SJCRH30 (cell line): ENCODE measurements around the gene SLC35F3. TPM values are rescaled to one million over a fixed set of nuclear protein-coding genes. Genes with fewer than 3 reads are reported as not detected.
"Not testable (repeated sequence)": the region's sequence is repeated elsewhere in the genome, so short reads cannot be mapped to it uniquely, and the experiment has no call there.

Source experiments
- DNase-seq, 2 experiments: peaks; one replicate each; pipeline ENCODE4 v3.0.0-alpha.2; 2015 to 2020
- H3K27ac ChIP-seq: fragments of 250-450 bp; sonication (Bioruptor Pico); 2 replicates; pipeline ENCODE4 v1.5.1; 2020; ENCODE audit warnings: mild to moderate bottlenecking, moderate library complexity
- H3K27me3 ChIP-seq: fragments of 250-450 bp; sonication (Bioruptor Pico); 2 replicates; pipeline ENCODE4 v1.5.1; 2020; ENCODE audit warnings: mild to moderate bottlenecking, moderate library complexity
- H3K36me3 ChIP-seq: fragments of 250-450 bp; sonication (Bioruptor Pico); 2 replicates; pipeline ENCODE4 v1.5.1; 2020; ENCODE audit warnings: mild to moderate bottlenecking, moderate library complexity
- H3K4me1 ChIP-seq: fragments of 250-450 bp; sonication (Bioruptor Pico); 2 replicates; pipeline ENCODE4 v1.5.1; 2020; ENCODE audit warnings: mild to moderate bottlenecking, moderate library complexity
- H3K4me3 ChIP-seq: fragments of 250-450 bp; sonication (Bioruptor Pico); 2 replicates; pipeline ENCODE4 v1.5.1; 2020; ENCODE audit warnings: mild to moderate bottlenecking, moderate library complexity
- H3K9me3 ChIP-seq: fragments of 250-450 bp; sonication (Bioruptor Pico); replicated peaks from 2 replicates; pipeline ENCODE4 v1.5.1; 2020; ENCODE audit warnings: mild to moderate bottlenecking, moderate library complexity
- total RNA-seq: library from RNA; depleted of rRNA; stranded (reverse); fragments of >200 nt; shearing (Covaris generic); gene quantifications from 2 replicates; pipeline ENCODE4 v1.2.3, GENCODE V29; 2014

Gene SLC35F3
- total RNA-seq, 1 experiment from 2014 or later: not detected

DNA sequence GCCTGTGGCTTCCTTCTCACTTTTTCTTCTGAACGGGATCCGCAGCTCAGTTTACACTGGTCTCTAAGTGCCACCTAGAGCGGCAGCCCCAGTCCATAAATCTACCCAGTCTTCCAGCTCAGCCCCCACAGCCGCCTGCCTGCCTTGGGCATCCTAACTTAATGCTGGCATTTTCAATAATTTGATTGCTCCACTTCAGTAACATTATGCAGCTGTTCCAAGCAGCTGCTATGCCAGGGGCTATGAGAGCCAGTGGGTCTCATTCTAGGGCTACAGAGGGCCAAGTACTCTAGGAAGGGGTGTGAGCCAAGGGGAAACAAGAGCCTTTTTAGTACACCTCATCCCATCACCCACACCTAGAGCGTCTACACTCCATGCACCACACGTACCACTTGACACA lies 420.3 kb downstream of the SLC35F3 start:
- no peak overlapping the region for H3K4me3 ChIP-seq
- H3K9me3 ChIP-seq: no peaks in the 10 kb centered on the region
- no peaks in the 10 kb centered on the region for H3K27me3 ChIP-seq
- peaks cover 4% of the 10 kb centered on the region; the same call in 1 of the 2 replicates for H3K4me1 ChIP-seq
- DNase-seq: peak; percentile 19 to 58
- no peak overlapping the region for H3K27ac ChIP-seq
- no peaks in the 10 kb centered on the region for H3K36me3 ChIP-seq

DNA sequence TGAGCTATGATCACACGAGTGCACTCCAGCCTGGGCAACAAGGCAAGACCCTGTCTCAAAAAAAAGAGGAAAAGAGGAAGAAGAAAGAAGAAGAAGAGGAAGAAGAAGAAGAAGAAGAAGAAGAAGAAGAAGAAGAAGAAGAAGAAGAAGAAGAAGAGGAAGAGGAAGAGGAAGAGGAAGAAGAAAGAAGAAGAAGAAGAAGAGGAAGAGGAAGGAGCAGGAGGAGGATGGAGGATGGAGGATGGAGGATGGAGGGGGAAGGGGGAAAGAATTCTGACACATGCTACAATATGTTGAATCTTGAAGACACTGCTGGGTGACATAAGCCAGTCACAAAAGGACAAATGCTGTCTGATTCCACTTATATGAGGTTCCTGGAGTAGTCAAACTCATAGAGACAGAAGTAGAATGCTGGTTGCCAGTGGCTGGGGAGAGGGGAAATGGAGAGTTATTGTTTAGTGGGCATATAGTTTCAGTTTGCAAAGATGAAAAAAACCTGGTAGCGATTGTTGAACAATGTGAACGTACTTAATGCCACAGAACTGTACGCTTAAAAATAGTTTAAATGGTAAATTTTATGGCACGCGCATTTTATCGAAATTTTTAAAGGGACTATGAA lies 421.5 kb downstream of the SLC35F3 start:
- Histone ChIP-seq H3K27ac (no peak overlapping the region), H3K36me3 (no peaks in the 10 kb centered on the region), H3K4me1 (peaks cover 4% of the 10 kb centered on the region; the same call in 1 of the 2 replicates), H3K4me3 (no peak overlapping the region), H3K27me3 (no peaks in the 10 kb centered on the region), H3K9me3 (no peaks in the 10 kb centered on the region)
- DNase-seq: no peak

DNA sequence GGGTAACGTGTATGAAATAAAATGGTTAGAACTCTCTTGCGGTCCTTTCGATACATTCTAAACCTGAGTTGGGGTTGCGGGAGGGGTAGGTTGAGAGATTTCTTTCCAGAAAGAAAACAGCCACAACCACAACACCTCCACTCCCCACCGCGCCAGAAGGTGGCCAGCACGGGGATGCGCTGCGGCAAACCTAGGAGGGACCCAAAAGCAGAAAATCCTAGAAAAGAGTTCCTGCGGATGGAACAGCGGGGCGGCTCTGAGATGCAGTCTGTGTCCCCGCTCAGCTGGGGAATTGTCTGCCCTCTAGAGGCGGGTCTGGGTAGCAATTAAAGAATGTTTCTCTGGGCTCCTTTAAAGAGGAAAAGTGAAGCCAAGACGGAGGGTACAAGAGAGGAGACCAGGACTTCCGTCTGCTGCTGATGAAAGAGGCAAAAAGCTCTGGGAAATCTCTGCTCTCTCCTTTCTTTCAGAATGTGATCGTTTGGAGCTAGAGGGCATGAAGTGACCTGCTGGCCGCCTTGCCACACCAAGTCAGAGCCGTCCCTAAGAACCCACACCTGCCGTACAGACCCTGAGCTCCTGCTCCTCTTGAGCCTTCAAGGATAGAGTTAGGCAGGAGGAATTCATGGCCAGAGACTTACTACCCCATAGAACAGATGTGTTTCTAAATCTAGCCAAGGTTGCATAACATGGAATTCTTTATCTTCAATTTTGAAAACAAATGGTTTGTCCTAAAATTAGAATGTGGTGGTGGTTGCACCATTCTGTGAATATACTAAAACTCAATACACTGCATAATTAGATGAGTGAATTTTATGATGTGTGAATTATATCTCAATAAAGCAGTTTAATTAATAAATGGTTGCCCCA lies 422.3 kb downstream of the SLC35F3 start:
- H3K36me3 ChIP-seq: no peaks in the 10 kb centered on the region
- no peaks in the 10 kb centered on the region for H3K27me3 ChIP-seq
- no peaks in the 10 kb centered on the region for H3K9me3 ChIP-seq
- H3K4me1 ChIP-seq: peaks cover 4% of the 10 kb centered on the region; the same call in 1 of the 2 replicates
- H3K27ac ChIP-seq: no peak overlapping the region
- DNase-seq: peak; percentile 50 to 69
- H3K4me3 ChIP-seq: no peak overlapping the region

DNA sequence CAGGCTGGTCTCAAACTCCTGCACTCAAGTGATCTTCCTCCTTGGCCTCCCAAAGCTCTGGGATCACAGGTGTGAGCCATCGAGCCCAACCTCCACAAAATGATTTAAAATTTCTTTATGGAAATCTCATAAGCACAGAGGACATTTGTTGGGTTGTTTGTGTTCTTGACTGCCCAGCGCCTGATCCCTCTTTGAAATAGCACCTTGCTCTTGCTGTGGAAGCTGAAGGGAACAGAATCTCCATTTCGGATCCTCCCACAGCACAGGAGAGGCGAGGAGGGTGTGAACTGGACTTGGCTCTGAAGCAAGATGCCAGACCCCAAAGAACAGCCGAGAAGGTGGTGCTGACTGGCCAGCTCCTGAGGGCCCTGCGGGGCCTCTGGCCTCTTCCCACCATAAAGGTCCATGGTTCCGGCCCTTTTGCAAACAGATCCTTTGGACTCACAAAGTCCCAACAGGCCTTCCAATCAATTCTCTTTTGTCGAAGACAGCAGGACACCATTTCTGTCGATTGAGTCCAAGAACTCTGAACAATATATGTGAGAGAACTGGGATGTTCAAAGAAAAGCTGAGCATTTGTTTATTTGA lies 423.2 kb downstream of the SLC35F3 start:
- Histone ChIP-seq H3K4me1 (peaks cover 4% of the 10 kb centered on the region; the same call in 1 of the 2 replicates), H3K9me3 (no peaks in the 10 kb centered on the region), H3K4me3 (no peak overlapping the region), H3K27me3 (no peaks in the 10 kb centered on the region), H3K27ac (no peak overlapping the region), H3K36me3 (no peaks in the 10 kb centered on the region)
- DNase-seq: no peak

DNA sequence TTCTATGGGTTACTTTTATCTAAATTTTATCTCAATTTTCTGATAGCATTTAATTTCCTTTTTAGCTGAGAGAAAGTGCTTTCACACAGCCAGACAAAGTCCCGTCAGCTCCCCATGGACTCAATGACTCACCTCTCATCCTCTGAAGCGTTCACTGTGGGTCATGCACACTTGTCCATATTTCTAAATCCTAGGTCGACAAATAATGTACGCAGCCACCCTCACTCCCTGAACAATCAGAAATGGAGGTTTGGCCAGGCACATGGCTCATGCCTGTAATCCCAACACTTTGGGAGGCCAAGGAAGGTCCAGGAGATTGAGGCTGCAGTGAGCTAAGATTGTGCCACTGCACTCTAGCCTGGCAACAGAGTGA lies 426.4 kb downstream of the SLC35F3 start:
- no peak overlapping the region for H3K27ac ChIP-seq
- no peaks in the 10 kb centered on the region for H3K4me1 ChIP-seq
- no peaks in the 10 kb centered on the region for H3K36me3 ChIP-seq
- H3K9me3 ChIP-seq: no peaks in the 10 kb centered on the region
- H3K4me3 ChIP-seq: no peak overlapping the region
- H3K27me3 ChIP-seq: no peaks in the 10 kb centered on the region
- DNase-seq: no peak

DNA sequence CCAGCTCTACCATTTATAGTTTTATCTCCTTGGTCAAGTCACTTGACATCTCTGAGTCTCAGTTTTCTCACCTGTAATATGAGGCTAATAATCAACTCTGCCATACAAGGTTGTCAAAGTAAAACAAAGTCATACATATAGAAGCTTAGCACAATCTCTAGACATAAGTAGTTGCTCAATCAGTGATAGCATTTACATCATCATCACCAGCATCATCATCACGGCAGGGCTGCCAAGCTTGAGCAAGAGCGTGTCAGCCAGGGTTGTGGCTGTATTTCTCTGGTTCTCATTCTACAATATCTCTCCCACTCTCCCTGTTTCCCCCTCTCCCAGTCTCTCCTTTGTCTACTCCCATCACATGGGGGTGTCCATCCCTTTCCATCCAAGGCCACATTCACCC lies 427.0 kb downstream of the SLC35F3 start:
- no peak for DNase-seq
- no peak overlapping the region for H3K4me3 ChIP-seq
- H3K36me3 ChIP-seq: no peaks in the 10 kb centered on the region
- H3K27ac ChIP-seq: no peak overlapping the region
- 0 out of 2 replicates have a peak, but pooled peaks cover 3% of the 10 kb centered on the region for H3K9me3 ChIP-seq
- H3K27me3 ChIP-seq: no peaks in the 10 kb centered on the region
- no peaks in the 10 kb centered on the region for H3K4me1 ChIP-seq

DNA sequence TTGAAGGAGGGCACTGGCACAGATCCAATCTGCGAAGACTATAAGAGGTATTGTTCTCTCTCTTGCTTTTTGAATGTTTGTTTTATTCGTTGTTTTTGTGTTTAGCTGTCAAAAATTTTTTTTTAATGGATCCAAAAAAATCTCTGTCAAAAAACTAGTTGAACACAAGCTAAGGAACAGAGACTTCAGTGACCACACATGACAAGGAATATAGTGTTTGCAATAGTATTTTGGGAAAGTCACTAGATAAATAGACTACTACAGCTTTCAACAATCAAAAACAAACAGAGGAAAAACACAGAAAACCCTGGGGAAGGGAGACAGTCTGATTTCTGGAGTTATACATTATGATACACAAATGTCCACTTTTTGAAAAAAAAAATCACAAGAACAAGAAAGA lies 431.9 kb downstream of the SLC35F3 start:
- H3K4me3 ChIP-seq: no peak overlapping the region
- no peak overlapping the region for H3K27ac ChIP-seq
- H3K4me1 ChIP-seq: no peaks in the 10 kb centered on the region
- H3K36me3 ChIP-seq: no peaks in the 10 kb centered on the region
- no peak for DNase-seq
- H3K27me3 ChIP-seq: no peaks in the 10 kb centered on the region
- H3K9me3 ChIP-seq: 0 out of 2 replicates have a peak, but pooled peaks cover 3% of the 10 kb centered on the region

DNA sequence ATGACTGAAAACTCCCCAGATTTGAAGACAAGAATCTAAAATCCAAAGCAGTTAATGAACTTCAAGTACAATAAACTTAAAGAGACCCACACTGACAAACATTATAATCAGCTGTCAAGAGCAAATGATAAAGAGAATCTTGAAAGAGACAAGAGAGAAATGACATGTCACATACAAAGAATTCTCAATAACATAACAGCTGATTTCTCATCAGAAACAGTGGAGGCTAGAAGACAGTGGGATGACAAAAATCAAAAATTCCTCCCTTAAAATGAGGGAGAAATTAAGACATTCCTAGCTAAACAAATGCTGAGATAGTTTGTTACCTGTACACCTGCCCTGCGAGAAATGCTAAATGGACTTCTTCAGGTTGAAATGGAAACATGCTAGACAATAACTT lies 432.8 kb downstream of the SLC35F3 start:
- Histone ChIP-seq H3K4me1 (no peaks in the 10 kb centered on the region), H3K9me3 (0 out of 2 replicates have a peak, but pooled peaks cover 3% of the 10 kb centered on the region), H3K27ac (no peak overlapping the region), H3K27me3 (no peaks in the 10 kb centered on the region), H3K4me3 (no peak overlapping the region), H3K36me3 (no peaks in the 10 kb centered on the region)
- no peak for DNase-seq

DNA sequence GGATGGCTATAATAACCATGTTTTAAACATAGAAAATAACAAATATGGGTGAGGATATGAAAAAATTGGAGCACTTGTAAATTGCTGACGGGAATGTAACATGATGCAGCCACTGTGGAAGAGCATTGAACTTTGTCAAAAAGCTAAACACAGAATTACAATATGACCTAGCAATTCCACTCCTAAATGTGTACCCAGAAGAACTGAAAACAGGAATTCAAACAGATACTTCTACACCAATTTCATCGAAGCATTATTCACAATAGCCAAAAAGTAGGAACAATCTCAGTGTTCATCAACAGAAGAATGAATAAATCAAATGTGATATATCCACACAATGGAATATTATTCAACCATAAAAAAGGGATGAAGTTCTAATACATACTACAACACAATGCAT lies 436.1 kb downstream of the SLC35F3 start:
- Histone ChIP-seq H3K27ac (no peak overlapping the region), H3K36me3 (no peaks in the 10 kb centered on the region), H3K9me3 (0 out of 2 replicates have a peak, but pooled peaks cover 3% of the 10 kb centered on the region), H3K27me3 (no peaks in the 10 kb centered on the region), H3K4me3 (no peak overlapping the region), H3K4me1 (no peaks in the 10 kb centered on the region)
- DNase-seq: no peak

DNA sequence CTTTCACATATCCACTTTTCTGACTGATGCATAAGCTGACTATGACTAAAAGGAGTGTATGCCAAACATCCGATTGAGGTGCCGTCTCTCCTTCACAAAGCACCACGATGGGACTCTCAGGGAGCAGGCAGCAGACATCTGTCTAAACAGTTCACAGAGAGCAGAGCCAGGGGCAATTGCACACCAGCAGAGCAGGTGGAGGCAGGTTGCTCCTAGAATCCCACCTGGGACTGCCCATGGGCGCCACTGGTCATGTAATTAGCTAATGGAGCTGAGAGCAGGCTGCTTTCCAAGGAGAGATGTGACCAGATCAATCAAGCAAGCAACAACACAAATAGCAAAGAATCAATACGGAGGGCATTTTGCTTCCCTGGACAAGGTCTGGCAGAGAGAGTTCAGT lies 438.3 kb downstream of the SLC35F3 start:
- Histone ChIP-seq H3K36me3 (no peaks in the 10 kb centered on the region), H3K9me3 (no peaks in the 10 kb centered on the region), H3K4me1 (no peaks in the 10 kb centered on the region), H3K27me3 (no peaks in the 10 kb centered on the region), H3K4me3 (no peak overlapping the region), H3K27ac (no peak overlapping the region)
- DNase-seq: no peak

DNA sequence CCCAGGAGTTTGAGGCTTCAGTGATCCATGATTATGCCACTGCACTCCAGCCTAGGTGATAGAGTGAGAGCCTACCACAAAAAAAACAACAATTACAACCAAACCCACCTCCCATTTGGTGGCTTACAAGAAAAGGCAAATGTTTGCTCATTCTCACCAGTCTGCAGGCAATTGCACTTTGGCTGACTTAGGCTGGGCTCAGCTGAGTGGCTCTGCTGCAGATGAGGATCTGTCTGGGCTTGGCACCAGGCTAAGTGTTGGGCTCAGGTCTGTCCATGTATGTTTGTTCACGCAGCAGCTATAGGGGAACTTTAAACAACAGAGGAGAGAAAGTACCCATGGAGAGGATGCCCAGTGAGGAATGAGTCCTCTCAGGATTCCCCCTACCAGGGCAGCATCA lies 440.8 kb downstream of the SLC35F3 start:
- DNase-seq: no peak
- no peaks in the 10 kb centered on the region for H3K9me3 ChIP-seq
- H3K27ac ChIP-seq: no peak overlapping the region
- H3K27me3 ChIP-seq: no peaks in the 10 kb centered on the region
- H3K4me3 ChIP-seq: no peak overlapping the region
- H3K36me3 ChIP-seq: no peaks in the 10 kb centered on the region
- H3K4me1 ChIP-seq: no peaks in the 10 kb centered on the region

DNA sequence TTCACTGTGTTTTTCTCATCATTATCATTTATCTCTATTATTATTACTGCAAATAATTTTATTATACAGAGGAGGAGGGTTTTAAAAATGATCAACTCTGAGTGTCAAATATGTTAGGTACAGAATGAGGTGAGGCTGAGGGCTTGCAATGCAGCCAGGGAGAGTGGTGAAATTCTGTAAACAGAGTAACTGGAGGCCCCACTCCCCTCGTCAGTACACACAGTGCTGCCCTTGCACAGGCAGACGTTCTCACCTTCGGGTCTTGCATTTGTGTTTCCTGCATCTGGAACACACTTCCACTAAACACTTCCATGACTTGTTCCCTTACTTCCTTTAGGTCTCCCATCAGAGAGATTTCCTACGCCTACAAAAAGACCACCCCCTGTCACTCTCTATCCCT lies 444.5 kb downstream of the SLC35F3 start:
- Histone ChIP-seq H3K4me3 (no peak overlapping the region), H3K36me3 (no peaks in the 10 kb centered on the region), H3K4me1 (no peaks in the 10 kb centered on the region), H3K9me3 (no peaks in the 10 kb centered on the region), H3K27me3 (no peaks in the 10 kb centered on the region), H3K27ac (no peak overlapping the region)
- DNase-seq: no peak

DNA sequence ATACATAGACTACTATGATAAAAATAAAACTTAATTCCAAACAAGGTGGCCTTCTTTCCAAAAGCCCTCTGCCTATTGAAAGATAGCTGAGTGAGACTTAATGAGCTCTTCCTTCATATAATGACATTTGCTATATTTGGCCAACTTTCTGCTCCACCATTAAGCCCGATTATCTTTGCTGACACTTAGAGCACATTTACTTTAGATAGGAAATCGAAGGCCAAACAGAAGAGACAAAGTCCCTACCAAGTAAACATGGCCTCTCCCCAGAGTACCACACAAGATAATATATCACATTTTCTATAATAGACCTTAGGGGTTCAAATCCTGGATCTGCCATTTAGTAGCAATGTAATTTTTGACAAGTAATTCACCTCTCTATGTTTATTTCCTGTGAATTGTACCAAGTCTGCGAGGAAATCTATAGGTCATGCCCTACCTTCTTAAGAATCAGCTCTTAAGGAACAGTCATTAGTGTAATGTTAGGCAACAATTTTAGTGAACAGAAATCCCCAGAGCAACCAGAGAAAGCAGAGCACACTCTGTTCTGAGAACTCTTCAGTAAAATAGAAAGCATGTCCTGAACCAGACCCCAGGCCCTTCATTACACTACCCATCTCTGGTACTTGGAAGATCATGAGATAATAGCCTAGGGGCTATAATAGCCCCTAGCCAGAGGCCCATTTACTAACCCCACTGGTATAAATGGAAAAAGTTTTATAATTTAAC lies 451.5 kb downstream of the SLC35F3 start:
- H3K4me1 ChIP-seq: no peaks in the 10 kb centered on the region
- H3K36me3 ChIP-seq: no peaks in the 10 kb centered on the region
- no peak for DNase-seq
- no peaks in the 10 kb centered on the region for H3K27me3 ChIP-seq
- no peak overlapping the region for H3K4me3 ChIP-seq
- no peaks in the 10 kb centered on the region for H3K9me3 ChIP-seq
- H3K27ac ChIP-seq: no peak overlapping the region

DNA sequence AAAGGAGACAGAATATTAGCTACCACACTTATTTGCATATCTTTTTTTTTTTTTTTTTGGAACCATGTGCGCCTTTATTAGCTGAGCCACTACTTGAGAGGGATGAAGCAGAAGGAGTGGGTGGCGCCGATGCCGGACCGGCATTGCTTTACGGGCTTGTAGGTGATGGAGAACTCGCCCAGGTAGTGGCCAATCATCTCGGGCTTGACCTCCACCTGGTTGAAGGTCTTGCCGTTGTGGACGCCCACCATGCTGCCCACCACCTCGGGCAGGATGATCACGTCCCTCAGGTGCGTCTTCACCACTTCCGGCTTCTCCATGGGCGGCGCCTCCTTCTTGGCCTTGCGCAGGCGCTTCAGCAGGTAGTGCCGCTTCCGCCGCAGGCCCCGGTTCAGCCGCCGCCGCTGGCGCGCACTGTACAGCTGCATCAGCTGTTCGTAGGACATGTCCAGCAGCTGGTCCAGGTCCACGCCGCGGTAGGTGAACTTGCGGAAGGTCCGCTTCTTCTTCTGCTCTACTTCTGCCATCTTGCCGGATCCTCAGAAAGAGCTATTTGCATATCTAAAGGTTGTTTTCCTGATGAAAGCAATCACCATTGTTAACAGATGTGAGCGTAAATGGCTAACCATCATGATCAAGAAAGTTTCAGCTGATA lies 452.3 kb downstream of the SLC35F3 start:
- not testable (repeated sequence) for H3K27me3 ChIP-seq, H3K36me3 ChIP-seq, DNase-seq, H3K4me3 ChIP-seq, H3K27ac ChIP-seq, H3K4me1 ChIP-seq, H3K9me3 ChIP-seq
